ENCODE results near the gene TLE3.

The TLE3 gene

DNA sequence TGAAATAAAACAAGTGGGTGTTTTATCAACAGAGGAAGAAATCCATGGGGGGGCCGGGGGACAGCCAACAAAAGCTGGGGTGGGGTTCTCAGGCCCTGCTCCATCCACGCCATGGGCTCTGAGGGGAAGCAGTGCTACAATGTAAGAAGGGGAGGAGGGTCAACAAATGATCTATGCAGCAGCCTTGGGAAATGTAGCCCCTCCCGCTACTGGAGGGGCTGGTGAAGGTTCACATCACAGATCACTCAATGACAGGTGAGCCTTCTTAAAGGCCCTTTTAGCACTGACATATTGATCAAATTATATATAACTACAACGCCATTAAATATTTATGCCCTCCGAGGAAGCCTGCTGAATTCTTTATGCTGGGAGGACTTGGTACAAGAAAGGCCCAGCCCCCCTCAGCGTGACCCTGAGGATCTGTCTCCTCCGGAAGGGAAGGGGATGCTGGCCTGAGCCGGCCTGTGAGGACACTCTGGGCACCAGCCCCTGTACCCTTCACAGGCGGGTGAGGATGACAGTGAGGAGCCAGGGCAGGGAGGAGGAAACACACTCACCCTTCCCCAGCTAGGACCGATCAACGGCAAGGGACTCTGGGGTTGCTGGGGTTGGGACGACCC, 15.3 kb downstream of the TLE3 start:
- DNase-seq, result no peak

GRCh38 chr15:70081612-70082011, 16.1 kb downstream of the TLE3 start:
- no peak for DNase-seq

DNA sequence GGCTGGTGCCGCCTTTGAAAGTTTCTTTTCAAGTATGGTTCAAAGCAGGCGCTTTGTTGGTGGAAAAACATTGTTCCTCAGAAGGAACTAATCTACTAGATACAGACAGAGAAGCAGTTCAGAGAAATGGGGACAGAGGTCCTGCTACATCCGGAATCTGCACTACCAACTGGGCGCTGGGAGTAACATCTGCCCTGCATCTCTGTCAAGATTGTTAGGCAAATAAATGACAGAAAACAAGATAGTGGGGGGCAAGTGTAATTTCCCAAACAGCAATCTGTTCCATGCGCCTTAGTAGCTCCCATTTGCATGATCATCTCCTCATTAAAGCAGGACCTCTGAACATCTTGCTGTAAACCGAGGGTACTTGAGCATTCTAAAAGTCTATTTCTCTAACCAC, 17.4 kb downstream of the TLE3 start:
- no peak for DNase-seq

DNA sequence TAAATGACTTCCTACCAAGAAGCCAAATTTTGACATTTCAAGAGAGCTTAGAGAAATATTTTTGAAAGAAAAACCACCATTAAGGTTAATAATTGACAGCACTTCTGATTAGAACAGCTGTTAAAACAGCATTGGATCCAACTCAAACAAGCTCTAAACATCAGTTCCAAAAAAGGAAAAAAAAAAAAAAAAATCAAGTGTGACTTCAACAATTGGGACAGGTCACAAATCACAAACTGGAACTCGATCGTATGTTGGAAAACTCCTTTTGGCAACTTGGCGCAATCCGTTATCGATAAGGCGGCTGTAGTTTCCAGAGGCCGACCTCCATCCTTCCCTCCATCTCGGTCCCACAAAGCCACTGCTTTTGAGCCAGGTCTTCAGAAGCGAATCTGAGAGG, 17.8 kb downstream of the TLE3 start:
- DNase-seq, result no peak

DNA sequence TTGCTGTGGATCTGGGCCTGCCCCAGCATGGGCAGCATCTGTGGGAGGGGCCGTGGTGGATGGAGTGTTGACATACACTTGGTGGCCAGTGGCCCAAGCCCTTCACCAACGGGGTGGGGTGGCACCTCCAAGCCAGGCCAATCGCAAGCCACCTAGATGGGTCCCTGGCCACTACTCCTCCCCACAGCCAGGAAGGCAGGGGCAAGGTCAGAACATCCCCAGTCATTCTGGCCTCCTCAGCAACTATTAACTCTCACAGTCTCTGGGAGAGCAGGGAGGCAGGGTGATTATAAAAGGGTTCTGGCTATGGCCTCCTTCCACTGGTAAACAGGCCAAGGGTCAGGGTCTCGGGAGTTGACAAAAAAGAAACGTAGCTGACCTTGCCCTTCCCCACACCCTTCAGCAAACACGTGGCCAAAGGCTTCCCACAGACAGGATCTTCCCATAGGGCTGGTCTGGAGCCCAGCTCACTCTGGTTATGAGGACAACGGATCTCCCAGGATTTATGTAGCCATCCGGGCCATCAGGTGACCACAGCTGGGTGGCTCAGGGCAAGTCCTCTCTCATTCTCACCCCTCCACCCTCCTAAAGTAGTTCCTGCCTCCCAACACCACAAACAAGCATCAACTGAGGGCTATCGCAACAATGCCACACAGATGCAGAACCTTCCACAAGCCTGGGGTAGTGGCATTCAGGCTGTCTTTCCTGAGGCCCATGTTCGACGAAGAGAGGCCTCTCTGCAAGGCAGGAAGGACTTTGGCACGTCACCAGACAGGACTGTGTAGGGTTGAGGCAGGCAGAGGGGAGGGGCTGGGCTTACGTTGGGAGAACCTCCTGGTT, 18.9 kb downstream of the TLE3 start:
- DNase-seq, result no peak

GRCh38 chr15:70077188-70078147, 20.2 kb downstream of the TLE3 start:
- DNase-seq, result no peak

DNA sequence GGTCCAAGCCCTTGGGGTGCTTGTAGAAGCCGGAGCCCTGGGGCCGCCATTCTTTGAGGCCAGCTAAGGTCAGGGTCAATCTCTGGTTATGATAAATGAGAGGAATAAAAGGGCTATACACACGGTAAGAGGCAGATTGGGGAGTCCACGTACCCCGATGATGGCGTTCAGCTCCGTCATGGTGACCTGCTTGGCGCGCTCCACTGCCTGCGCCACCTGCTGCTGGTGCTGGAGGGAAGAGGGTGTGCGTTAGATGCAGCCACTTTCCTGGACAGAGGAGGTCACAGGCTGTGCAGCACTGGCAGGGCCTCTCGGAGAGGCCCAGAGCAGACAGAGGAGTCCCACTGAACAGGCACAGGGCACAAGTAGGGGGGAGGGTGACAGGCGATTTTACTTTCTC, 23.3 kb downstream of the TLE3 start:
- DNase-seq, result no peak

DNA sequence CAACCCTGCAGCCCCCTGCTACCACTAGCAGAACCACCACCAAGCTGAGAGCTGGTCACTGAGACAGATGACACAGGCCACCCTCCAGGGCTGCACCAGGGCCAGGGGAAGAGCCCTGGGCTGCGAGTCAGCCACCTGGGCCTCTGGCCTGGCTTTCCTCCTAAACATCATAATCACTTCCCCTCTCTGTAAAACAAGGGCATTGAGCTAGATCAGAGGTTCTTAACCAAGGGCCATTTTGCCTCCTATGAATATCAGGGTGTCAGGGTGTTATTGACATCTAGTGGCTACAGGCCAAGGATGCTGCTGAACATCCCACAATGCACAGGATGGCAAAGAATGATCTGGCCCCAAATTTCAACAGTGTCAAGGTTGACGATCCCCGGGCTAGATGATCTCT, 25.2 kb downstream of the TLE3 start:
- DNase-seq, result no peak

DNA sequence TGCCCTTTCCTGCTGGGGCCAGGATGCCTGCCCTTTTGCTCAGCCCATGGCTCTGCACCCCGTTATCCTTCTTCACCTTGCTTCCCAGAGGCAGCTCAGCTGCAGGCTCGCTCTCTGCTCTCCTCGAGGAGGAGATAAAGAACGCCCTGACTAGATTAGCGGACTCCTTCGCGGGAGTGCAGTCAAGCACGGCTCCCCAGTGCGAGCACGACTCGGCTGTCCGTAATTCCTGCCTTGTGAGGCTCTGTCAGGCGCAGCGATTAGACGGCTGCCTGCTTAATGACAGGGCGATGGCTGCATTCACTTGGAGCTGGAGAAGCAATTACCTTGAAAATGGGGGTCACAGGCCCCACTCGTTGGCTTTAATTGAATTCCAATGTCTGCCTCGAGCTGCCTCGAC, 25.9 kb downstream of the TLE3 start:
- no peak for DNase-seq

- DNase-seq, result no peak
These were observed 28.0 kb downstream of the TLE3 start for GRCh38 chr15:70069716-70070115.

- no peak for DNase-seq
These were observed 28.7 kb downstream of the TLE3 start for GRCh38 chr15:70068783-70069565.

DNA sequence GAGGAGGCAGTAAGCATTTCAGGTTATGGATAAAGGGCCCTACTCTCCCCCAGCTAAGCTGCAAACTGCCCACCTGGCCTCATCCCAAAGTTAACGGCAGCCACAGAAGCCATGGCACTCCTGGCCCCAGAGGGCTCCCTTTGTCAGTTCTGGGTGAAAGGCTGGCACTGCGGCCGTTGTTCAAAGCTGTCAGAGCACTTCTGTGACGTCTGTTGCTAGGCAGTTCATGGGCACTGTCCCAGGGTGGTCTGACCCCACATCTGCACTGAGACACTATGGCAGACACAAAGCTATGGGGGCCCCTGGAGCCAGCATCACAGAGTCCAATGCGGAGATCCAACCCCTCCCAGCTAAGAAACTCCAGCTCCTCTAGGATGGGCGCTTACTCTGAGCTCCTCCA, 30.0 kb downstream of the TLE3 start:
- no peak for DNase-seq

- DNase-seq, result no peak
These were observed 30.7 kb downstream of the TLE3 start for GRCh38 chr15:70067011-70067410.

DNA sequence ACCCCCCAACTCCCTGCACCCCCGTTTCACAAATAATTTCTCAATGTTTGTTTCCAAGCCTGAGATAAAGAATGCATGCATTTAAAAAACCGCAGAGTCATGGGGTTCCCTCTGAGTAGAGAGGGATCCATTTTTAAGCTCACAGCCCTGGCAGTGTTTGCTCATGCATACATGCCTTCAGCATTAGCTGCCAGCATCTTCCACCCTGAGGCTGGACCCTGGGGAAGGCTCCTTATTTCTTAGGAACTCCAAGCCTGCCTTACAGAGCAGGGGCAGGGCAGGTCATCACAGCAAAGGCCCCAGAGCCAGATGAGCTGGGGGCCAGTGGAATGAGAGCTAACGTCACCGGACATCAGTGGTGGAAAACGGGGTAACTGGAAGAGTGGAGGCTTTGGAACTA, 31.3 kb downstream of the TLE3 start:
- DNase-seq, result no peak

DNA sequence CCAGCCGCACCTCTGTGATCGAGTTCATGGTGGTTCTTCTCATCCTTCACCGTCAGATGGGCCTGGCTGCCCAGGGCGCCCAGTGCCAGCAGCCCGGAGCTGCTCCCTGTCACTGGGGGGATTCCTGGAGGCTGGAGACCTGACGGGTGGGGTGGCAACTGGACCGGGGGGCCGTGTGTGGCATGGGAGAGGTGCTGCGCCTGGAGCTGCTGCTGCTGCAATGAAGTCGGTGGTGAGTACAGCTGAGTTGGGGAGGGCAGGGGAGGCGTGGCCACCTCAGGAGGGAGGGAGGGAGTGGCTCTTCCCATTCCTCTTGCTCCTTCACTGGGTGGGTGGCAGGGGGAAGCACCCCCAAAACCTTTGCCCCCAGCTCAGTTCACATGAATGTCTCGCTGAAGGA, 31.7 kb downstream of the TLE3 start:
- no peak for DNase-seq

DNA sequence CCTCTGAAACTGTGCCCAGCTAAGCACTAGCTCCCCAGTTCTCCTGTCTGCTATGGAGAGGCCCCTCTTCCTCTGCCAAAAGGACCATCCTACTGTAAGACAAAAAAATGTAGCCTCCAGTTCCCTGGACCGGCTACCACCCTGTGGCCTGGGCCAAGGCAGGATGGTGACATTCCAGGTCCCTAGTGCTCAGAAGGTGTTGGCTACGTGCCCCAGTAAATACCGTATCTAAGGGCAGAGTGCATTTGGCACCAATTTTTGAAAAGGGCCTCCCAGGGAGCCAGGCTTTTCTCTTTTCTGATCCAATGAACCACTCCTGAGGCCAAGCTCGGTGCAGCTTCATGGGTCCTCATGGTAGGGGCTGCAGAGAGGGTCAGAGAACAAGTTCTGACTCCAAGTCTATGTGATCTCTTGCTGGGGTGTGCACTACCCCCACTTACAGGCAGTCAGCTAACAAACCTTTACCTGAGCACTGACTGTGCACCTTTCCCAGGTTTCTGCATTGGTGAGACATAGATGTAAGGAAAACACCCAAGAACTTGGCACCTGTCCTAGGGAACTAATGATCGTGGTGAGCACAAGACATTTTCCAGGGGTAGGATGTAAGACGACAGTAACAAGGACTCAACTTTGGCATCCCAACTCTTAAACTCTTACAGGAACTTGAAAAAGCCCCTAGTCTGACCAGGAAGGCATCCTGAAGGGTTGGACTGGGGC, 32.6 kb downstream of the TLE3 start:
- DNase-seq, result no peak

- DNase-seq, result no peak
These were observed 33.3 kb downstream of the TLE3 start for GRCh38 chr15:70064441-70064840.

GRCh38 chr15:70063980-70064379, 33.7 kb downstream of the TLE3 start:
- no peak for DNase-seq

- DNase-seq, result no peak
These were observed 34.3 kb downstream of the TLE3 start for GRCh38 chr15:70063261-70063925.

- DNase-seq, result peak; percentile 90
These were observed 35.3 kb downstream of the TLE3 start for GRCh38 chr15:70062321-70062956.

GRCh38 chr15:70061696-70062270, 35.9 kb downstream of the TLE3 start:
- DNase-seq, result no peak

All from NCI-H1092 (cell line).